Heart right ventricle (tissue), 16 donors: Measurements from ENCODE around the gene RAB6A. TPM values are rescaled to one million over a fixed set of nuclear protein-coding genes. Genes with fewer than 3 reads are reported as not detected.

Experiments
- ATAC-seq, 8 donors: fragments of 200-7000 bp; cut with Tn5 transposase; one replicate each; pipeline ENCODE4 v1.9.1; 2020; ENCODE audit warnings: mild to moderate bottlenecking in 8 of 8, moderate library complexity in 8 of 8, moderate number of reproducible peaks in 1 of 8
- DNase-seq, 2 donors: peaks; one replicate each; pipeline ENCODE4 v3.0.0-alpha.2; 2020
- H3K27ac ChIP-seq, 10 donors: fragments of 200-600 bp; sonication (generic) in 2 of 10; one replicate each; pipeline versions ENCODE4 v1.5.0 to v1.8.0; 2020 to 2022; ENCODE audit warnings: mild to moderate bottlenecking in 3 of 10
- H3K27me3 ChIP-seq, 7 donors: fragments of 200-600 bp; one replicate each; pipeline ENCODE4 v1.8.0; 2021 to 2022; ENCODE audit warnings: mild to moderate bottlenecking in 2 of 7
- H3K36me3 ChIP-seq, 9 donors: fragments of 200-600 bp; sonication (generic) in 1 of 9; one replicate each; pipeline versions ENCODE4 v1.5.0 to v1.8.0; 2020 to 2022; ENCODE audit warnings: mild to moderate bottlenecking in 2 of 9
- H3K4me1 ChIP-seq, 9 donors: fragments of 200-600 bp; sonication (generic) in 1 of 9; one replicate each; pipeline versions ENCODE4 v1.5.0 to v1.8.0; 2020 to 2022; ENCODE audit warnings: mild to moderate bottlenecking in 4 of 9
- H3K4me3 ChIP-seq, 10 donors: fragments of 200-600 bp; sonication (generic) in 2 of 10; one replicate each; pipeline versions ENCODE4 v1.5.0 to v1.8.0; 2020 to 2022; ENCODE audit warnings: mild to moderate bottlenecking in 7 of 10, moderate library complexity in 2 of 10
- H3K9me3 ChIP-seq, 11 donors: fragments of 200-600 bp in 10 of 11; sonication (generic) in 2 of 11; one replicate each; pipeline versions ENCODE4 v1.5.0 to v1.8.0; 2013 to 2022; ENCODE audit warnings: mild to moderate bottlenecking in 2 of 11, control low read depth in 1 of 11, moderate library complexity in 1 of 11
- WGBS, 2 donors: extraction: QIAGEN DNeasy Blood & Tissue Kit; methylation state at CpG; one replicate each; pipeline ENCODE4 v1.1.7; 2013; ENCODE audit warnings: inconsistent platforms in 1 of 2; 5-methylcytosine and 5-hydroxymethylcytosine counted together
- intact Hi-C, 10 donors: fragments of 100-400 bp; cut with DNase I; formaldehyde crosslinking; loops; one replicate each; pipeline versions ENCODE4 v1.11.1 to v1.14.2; 2022
- polyA plus RNA-seq, 2 donors: library from polyadenylated mRNA; stranded (reverse); fragments of 200-250 nt; gene quantifications; one replicate each; pipeline ENCODE4 v1.2.3, GENCODE V29; 2013
- total RNA-seq, 10 donors: library from RNA; stranded (reverse); fragmentation: NEBNext Ultra II Directional in 3 of 10; extraction: Animal tissue kit (Norgen Biotek cat#: 25700) in 3 of 10; gene quantifications; one replicate each; pipeline versions ENCODE4 v1.2.1 to v1.2.4, GENCODE V29; 2021 to 2023
- TF ChIP-seq, protein P1 (sequence below), 9 donors: fragments of 200-600 bp; sonication (generic) in 2 of 9; IDR thresholded peaks; one replicate each; pipeline versions ENCODE4 v1.5.0 to v1.8.0; 2021 to 2022; ENCODE audit warnings: antibody characterized with exemption in 9 of 9, mild to moderate bottlenecking in 5 of 9, moderate library complexity in 1 of 9
- donor health status: Arrhythmogenic right ventricular cardiomyopathy.
- donor health status: ischemic (EF 13 %, LVEDD 7.1; RV severe dilation, severe dysfunction).
- donor health status: healthy with polysubstance abuse.
- donor health status: DM: no; HTN: yes; CAD: no.
- donor health status: DM: no; HTN: no; CAD: no.
- donor health status: ischemic (EF 25% LVEDD 6.9; RV normal size, moderate dysfunction).
- donor health status: ischemic (EF 25% LVEDD 5.7; RV mildly dilated, moderate dysfunction).
- donor health status: healthy.
- donor health status: DM: yes; HTN: yes; CAD: no.
- donor health status: Ischemic cardiomyopathy.
- donor health status: ischemic (EF 35%, LVEDD 5.7; RV mildly dilated, moderate dysfunction).
- donor health status: nonischemic (EF 11% LVEDD 7.7; RV severe dilation, severe dysfunction).
- donor health status: DM: yes; HTN: yes; CAD: no.
- donor health status: PGD.
- donor health status: ischemic (EF 29% LVEDD 5.4; RV normal size, mild dysfunction).
- donor health status: nonischemic (EF 23%, LVEDD 6.1; RV moderate dilation, normal function).

RAB6A gene
- total and polyA plus RNA-seq, 12 donors = 39.1 to 137 (median 114) TPM

DNA sequence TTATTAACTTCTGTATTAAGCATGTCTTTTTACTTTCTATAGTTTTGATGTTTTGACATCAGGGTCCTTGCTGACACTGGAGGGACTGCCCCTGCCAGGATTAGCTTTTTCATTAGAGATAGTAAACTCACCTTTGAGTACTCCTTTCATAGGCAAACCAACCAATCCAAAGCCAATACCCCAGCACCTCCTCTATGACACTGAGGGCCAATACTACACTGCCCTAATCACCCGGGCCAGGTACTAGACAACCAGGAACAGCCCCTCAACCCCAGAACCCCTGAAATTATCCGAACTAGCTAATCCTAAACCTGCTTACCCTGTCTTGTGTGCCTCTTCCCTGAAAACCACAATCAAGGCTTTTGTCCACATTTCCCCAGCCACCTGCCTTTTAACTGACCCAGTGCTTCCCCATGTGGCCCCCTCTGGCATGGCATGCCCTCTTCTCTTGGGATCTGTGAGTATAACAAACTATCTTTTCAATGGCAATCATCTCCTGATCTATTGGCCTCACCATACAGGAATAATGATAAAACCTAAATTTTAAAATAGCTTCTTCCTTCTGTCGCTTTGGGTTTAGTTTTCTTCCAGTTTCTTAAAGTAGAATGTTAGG is 31.2 kb downstream of the RAB6A start:
- 98% methylated on average over 3 of the region's 3 CpGs for WGBS, 2 donors
- intact Hi-C loops = no loop called here
- H3K9me3 ChIP-seq = no peaks in the 10 kb centered on the region
- no peak for ATAC-seq
- TF ChIP-seq, protein P1, sequence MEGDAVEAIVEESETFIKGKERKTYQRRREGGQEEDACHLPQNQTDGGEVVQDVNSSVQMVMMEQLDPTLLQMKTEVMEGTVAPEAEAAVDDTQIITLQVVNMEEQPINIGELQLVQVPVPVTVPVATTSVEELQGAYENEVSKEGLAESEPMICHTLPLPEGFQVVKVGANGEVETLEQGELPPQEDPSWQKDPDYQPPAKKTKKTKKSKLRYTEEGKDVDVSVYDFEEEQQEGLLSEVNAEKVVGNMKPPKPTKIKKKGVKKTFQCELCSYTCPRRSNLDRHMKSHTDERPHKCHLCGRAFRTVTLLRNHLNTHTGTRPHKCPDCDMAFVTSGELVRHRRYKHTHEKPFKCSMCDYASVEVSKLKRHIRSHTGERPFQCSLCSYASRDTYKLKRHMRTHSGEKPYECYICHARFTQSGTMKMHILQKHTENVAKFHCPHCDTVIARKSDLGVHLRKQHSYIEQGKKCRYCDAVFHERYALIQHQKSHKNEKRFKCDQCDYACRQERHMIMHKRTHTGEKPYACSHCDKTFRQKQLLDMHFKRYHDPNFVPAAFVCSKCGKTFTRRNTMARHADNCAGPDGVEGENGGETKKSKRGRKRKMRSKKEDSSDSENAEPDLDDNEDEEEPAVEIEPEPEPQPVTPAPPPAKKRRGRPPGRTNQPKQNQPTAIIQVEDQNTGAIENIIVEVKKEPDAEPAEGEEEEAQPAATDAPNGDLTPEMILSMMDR (IDR thresholded peaks at IDR 0.05) = peak in 7 of 9 donors; percentile 16 to 45 (median 28)
- no peak overlapping the region for H3K27ac ChIP-seq
- DNase-seq = no peak
- peaks cover 0 to 46% (median 0%) of the 10 kb centered on the region in 9 donors for H3K36me3 ChIP-seq
- H3K4me3 ChIP-seq = no peak overlapping the region
- H3K4me1 ChIP-seq = peaks cover 0 to 6% (median under 1%) of the 10 kb centered on the region in 9 donors
- no peaks in the 10 kb centered on the region for H3K27me3 ChIP-seq

DNA sequence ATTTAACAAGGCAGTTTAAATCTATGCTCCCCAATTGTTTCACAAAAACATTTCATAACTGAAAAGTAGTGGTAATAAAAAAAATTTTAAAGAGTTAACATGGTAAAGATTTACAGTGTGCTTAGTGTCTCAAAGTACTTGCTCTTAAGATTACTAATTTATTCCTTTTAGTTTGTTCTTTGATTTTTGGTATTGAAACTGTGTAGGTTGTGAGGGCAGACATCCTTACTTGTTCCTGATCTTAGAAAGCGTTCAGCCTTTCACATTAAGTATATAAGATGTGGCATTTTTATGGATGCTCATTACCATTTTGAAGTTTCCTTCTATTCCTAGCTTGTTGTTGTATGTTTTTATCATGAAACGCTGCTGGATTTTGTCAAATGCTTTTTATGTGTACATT is 32.9 kb downstream of the RAB6A start:
- DNase-seq (no peak), ATAC-seq (no peak)
- H3K27me3 ChIP-seq = no peaks in the 10 kb centered on the region
- no peaks in the 10 kb centered on the region for H3K4me1 ChIP-seq
- 88 to 91% methylated on average over 2 of the region's 2 CpGs for WGBS, 2 donors
- no peak overlapping the region for H3K4me3 ChIP-seq
- peaks cover 0 to 54% (median 3%) of the 10 kb centered on the region in 9 donors for H3K36me3 ChIP-seq
- no peaks in the 10 kb centered on the region for H3K9me3 ChIP-seq
- TF ChIP-seq, protein P1 (IDR thresholded peaks at IDR 0.05) = no peak
- H3K27ac ChIP-seq = no peak overlapping the region
- intact Hi-C loops = no loop called here

DNA sequence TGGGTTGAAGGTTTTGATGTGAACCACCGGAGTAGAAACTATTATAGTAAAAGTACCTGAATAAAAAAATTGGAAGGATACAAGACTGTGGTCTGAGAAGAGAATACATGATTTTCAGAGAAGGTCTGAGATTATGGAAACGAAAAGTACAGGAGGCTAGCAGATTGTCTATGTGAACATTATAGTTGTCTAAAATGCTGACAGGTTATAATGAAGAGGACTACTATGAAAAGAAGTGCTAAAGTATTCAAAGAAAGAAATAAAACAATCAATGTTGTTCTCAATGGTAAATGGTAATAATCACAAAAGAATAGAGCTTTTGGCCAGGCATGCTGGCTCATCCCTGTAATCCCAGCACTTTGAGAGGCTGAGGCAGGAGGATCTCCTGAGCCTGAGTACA is 34.0 kb downstream of the RAB6A start:
- 92 to 95% methylated on average over 2 of the region's 2 CpGs for WGBS, 2 donors
- Histone ChIP-seq H3K4me3 (no peak overlapping the region), H3K27me3 (no peaks in the 10 kb centered on the region), H3K27ac (no peak overlapping the region), H3K9me3 (no peaks in the 10 kb centered on the region), H3K36me3 (peaks cover 0 to 54% (median 0%) of the 10 kb centered on the region in 9 donors), H3K4me1 (no peaks in the 10 kb centered on the region)
- intact Hi-C loops = no loop called here
- TF ChIP-seq, protein P1 (IDR thresholded peaks at IDR 0.05) = no peak
- DNase-seq (no peak), ATAC-seq (no peak)

DNA sequence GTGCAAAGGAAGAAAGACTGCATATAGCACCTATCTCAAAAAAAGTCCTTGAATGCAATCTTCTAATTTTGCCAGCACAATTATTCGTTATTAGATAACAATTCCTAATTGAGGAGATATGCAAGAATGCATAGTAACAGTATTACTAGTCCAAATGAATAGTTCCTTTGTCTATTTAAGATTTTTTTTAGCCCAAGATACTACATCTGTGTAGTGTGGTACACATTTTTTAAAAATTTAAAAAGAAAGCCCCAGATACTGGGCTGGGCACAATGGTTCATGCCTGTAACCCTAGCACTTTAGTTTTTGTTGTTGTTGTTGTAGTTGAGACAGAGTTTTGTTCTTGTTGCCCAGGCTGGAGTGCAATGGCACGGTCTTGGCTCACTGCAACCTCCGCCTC is 43.7 kb downstream of the RAB6A start:
- Histone ChIP-seq H3K36me3 (peaks cover 0 to 87% (median 12%) of the 10 kb centered on the region in 9 donors), H3K4me3 (no peak overlapping the region), H3K4me1 (peaks cover 0 to 15% (median 10%) of the 10 kb centered on the region in 9 donors), H3K9me3 (no peaks in the 10 kb centered on the region), H3K27ac (peak overlapping the region in 1 of 10 donors; percentile 13), H3K27me3 (no peaks in the 10 kb centered on the region)
- TF ChIP-seq, protein P1 (IDR thresholded peaks at IDR 0.05) = no peak
- intact Hi-C loops = no loop called here
- ATAC-seq = no peak
- DNase-seq = no peak
- 76 to 80% methylated on average over 3 of the region's 3 CpGs for WGBS, 2 donors
